HG03439 (cell line): ENCODE results near the gene CAPN12.

ENCODE experiments used
- ATAC-seq: cut with Tn5 transposase; IDR thresholded peaks from one replicate; pipeline ENCODE4 v1.9.1; 2021; ENCODE audit warnings: mild to moderate bottlenecking, moderate library complexity; ENCODE audit not compliant: unreplicated experiment

CAPN12 gene

GRCh38 chr19:38739440-38740256 is 4.6 kb downstream of the CAPN12 start:
- ATAC-seq, result no peak

- ATAC-seq, result no peak
These were observed 6.1 kb downstream of the CAPN12 start for GRCh38 chr19:38737921-38738737.

GRCh38 chr19:38737281-38737865 is 6.9 kb downstream of the CAPN12 start:
- ATAC-seq, result no peak

GRCh38 chr19:38736413-38737280 is 7.6 kb downstream of the CAPN12 start:
- ATAC-seq, result no peak

- ATAC-seq, result no peak
These were observed 8.2 kb downstream of the CAPN12 start for GRCh38 chr19:38736036-38736412.

DNA sequence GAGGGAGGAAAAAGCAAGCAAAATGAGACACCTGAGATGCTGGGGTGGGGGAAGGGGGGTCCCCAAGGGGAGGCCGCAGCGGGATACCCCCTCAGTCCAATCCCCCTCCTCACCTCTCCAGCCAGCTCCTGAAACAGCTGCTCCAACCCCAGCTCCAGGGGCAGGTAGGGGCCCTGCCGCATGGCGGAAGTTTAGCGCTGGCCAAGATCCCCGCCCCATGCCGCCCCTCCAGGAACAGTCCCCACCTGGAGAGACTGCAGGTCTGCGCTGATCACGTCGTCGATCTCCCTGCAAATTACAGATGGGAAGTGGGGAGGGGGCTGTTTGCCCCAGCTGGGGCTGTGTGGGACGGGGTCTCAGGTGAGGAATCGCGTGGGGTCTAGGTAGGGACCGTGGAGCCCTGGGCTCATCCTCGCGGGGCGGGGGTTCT is 9.0 kb downstream of the CAPN12 start:
- ATAC-seq, result no peak

GRCh38 chr19:38734426-38735256 is 9.6 kb downstream of the CAPN12 start:
- no peak for ATAC-seq

GRCh38 chr19:38734176-38734425 is 10.2 kb downstream of the CAPN12 start:
- ATAC-seq, result no peak

GRCh38 chr19:38733493-38734175 is 10.6 kb downstream of the CAPN12 start:
- no peak for ATAC-seq

GRCh38 chr19:38733241-38733492 is 11.1 kb downstream of the CAPN12 start:
- no peak for ATAC-seq

DNA sequence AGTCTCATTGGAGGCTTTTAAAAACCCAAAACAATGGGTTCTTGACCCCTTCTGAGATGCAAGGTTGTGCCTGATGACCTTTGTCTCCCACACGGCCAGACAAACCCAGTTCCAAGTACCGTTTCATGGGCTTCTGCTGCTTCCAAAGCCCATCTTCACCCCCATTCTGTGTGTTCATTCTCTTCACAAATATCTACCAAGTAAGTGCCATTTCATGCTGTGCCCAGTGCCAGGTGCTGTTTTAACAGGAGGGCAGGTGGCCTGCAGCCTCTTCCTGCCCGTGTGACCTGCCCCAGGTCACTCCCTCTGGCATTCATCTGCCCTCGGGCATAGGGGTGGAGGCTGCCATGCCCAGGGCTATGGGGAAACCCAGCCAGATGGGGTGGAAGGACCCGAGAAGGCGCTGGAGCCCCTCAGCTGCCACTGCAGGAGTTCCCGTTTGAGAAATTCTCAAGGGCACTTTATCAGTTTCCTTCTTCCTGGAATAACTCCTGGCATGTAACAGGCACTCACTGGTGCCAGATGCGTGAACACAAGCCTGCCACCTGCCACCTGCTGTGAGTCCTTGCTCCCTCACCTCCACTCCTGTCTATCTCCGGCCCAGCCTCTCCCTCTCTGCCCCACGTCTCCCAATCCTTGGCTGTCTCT is 12.5 kb downstream of the CAPN12 start:
- no peak for ATAC-seq

DNA sequence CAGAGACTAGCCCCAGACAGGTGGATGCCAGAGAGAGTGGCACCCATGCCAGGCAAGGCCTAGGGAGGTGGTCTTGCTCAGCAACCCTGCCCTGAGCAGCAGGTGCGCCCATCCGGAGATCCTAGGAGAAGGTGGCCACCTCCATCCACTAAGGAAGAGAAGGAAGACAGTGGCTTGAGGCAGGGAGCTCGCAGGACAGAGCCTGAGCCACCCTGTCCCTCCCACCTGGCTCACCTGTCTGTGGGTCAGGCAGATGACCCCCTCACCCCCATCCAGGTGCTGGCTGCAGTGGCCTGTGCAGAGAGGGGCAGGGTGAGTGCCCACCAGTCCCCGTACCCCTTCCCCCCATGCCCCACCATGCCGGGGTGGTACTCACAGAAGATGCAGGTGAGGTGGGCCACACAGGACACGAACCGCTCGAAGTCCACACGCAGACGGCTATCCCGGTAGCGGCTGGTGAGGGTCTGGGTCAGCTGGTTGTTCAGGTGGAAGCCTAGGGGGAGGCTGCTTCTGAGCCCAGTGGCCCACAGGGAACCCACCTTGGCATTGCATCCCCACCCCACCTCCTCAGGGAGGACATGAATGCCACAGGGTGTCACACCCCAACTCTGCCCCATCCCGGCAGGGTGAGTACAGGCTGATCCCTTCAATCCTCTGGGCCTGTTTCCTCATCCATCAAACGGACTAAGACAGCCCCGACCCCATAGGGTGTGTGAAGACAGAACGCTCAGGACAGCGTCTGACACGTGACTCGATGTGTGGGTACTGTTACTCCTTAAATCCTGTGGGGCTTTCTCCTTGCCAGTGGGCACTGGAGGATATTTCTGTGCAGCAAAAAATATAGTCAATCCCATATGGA is 13.3 kb downstream of the CAPN12 start:
- ATAC-seq, result no peak

GRCh38 chr19:38730470-38730730 is 13.9 kb downstream of the CAPN12 start:
- no peak for ATAC-seq

DNA sequence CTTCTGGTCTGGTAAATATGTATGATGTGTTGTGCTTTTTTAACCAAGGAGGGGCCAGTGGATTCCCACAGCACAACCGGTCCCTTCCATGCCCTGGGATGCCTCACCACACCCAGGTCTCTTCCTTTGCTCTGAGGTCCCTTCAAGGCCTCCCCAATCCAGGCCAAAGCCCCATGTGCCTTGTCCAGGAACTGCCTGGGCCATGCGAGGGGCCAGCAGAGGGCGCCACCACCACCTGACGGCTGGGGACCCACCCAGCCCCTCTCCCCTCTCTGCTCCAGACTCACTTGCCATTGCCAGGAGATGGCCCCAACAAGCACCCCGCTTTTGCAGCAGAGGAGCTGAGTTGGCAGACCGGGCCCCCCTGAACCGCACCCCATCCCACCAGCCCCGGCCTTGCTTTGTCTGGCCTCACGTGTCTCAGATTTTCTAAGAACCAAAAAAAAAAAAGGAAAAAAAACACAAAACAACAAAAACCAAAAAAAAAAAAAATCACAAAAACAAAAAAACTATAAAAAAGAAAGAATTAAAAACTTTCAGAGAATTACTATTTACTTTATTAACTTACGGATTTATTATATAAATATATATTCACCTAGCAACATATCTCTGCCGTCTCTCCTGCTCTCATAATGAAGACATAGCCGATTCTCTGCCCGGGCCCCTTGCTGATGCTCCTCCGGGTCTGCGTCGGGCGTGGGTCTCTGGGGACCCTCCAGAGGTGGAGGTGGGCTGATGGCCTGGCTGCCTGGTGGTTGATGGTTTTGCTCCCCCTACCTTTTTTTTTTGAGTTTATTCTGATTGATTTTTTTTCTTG is 14.4 kb downstream of the CAPN12 start:
- no peak for ATAC-seq

GRCh38 chr19:38728752-38729541 is 15.3 kb downstream of the CAPN12 start:
- no peak for ATAC-seq

DNA sequence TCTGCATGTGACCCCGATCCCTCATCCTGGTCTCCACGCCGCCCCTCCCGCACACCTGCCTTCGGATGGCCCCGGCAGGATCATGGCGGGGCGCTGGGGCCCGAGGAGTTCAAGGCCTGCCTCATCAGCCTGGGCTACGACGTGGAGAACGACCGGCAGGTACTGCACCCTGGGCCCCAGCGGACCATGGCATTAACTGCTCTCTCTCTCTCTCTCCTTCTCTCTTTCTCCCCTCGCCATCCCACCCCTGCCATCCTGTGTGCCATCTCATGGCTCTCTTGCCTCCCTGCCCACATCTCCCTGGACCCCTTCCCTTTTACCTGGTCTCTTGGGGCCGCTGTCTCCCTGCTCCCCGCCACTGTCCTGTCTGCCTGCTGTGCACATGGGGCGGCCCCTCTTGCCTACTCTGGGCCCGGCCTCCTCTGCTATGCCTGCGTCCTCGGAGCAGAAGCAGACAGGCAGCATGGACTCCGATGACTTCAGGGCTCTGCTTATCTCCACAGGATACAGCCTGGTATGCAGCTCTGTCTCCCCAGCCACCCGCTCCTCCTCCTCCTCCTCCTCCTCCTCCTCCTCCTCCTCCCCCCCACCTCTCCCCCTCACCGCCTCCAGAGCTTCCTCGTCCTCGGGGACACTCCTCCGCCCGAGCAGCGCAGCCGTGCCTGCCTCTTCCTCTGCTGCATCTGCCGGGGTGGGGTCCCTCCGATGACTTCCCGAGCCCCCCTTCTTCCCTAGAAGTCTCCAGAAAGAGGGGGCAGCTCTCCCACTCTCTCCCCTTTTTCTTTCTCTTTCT is 16.2 kb downstream of the CAPN12 start:
- no peak for ATAC-seq
